HG03097 (cell line): Measurements from ENCODE around the gene ATP2A2.
"Not testable (repeated sequence)": the region's sequence is repeated elsewhere in the genome, so short reads cannot be mapped to it uniquely, and the experiment has no call there.

Source experiments
- ATAC-seq: cut with Tn5 transposase; IDR thresholded peaks from one replicate; pipeline ENCODE4 v1.9.1; 2021; ENCODE audit not compliant: unreplicated experiment, low FRiP score

Gene ATP2A2

GRCh38 chr12:110280779-110281548 is at the start of gene ATP2A2:
ATP2A2 (plus strand) TSS chr12:110281247; CDS start chr12:110281790, 543 bp downstream.
- peak; percentile 67 for ATAC-seq

- ATAC-seq = no peak
These were observed 47.7 kb upstream of the ATP2A2 start for GRCh38 chr12:110233212-110233903.

DNA sequence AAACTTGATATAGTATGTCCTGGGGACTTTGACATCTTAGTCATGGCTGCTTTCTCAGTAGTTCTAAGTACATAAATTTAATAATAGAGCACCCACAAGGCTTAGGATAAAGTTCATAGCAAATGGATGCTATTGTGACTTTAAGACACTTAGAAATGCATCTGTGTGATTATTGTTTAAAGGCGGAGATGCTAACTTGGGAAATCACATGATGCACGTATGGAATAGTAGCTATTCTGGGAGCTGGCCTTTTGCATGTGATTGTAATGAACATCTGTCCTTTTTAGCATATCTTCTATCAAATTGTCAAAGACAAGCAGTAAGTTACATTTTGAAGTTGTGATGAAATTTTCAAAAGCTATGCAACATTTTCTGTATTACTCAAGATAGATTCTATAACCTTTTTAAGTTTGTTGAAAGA is 46.7 kb upstream of the ATP2A2 start:
- ATAC-seq = no peak

DNA sequence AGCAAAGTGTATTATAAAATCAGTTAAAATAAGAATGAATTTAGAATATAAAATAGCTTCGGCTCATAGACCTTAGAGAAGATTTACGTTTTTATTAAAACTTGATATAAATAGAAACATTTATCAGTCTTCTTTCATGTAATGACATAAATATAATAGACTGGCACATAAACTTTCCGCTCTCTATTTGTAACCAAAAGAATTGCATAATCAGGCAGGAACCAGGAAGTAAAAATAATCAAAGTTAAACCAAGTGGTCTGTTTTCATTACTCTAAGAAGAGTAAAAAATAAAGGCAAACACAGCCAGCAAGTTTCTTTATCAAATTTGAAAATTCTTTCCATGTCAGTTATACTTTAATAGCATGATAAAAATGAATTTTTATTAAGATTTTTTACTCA is 46.3 kb upstream of the ATP2A2 start:
- ATAC-seq = no peak

- ATAC-seq = no peak
These were observed 45.7 kb upstream of the ATP2A2 start for GRCh38 chr12:110235383-110235782.

- no peak for ATAC-seq
These were observed 37.8 kb upstream of the ATP2A2 start for GRCh38 chr12:110243227-110243626.

- ATAC-seq = no peak
These were observed 36.7 kb upstream of the ATP2A2 start for GRCh38 chr12:110244372-110244771.

GRCh38 chr12:110244829-110245228 is 36.2 kb upstream of the ATP2A2 start:
- ATAC-seq = no peak

GRCh38 chr12:110245369-110245772 is 35.7 kb upstream of the ATP2A2 start:
- no peak for ATAC-seq

- no peak for ATAC-seq
These were observed 34.3 kb upstream of the ATP2A2 start for GRCh38 chr12:110246636-110247339.

DNA sequence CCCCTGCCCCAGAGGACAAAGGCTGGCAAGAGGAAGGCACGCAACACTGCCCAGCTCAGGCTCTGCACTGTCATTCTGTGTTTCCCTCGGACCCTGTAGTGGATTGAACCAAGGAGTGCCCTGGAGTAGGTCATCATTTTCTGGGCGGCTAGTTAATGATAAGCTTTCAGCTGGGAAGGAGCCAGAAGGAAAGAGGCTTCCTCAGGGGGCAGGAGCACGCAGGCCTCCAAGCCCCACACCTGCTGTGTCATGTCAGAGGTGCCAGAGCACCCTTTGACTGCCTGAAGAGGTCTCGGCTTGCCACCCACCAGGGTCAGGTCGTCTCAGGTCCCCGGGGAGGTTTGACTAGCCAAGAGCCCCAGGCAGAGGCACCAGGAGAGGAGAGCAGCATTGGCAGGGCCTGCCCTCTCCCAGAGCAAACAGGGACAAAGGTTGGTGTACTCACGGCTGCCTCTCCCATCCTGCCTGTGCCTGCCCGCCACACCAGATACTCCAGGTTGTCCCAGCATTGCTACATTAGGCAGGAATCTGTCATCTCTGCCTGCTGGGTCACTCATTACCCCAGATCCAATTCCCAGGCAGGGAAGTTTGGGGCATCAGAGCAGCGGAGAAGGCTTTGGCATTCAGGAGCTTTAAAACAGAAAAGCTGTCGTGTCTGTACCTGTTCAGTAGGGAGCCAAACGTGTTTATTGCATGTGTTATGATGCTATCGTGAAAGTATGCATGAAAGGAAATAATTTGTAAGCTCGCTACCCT is 33.5 kb upstream of the ATP2A2 start:
- no peak for ATAC-seq

- ATAC-seq = no peak
These were observed 33.0 kb upstream of the ATP2A2 start for GRCh38 chr12:110248096-110248447.

- no peak for ATAC-seq
These were observed 31.9 kb upstream of the ATP2A2 start for GRCh38 chr12:110249105-110249504.

DNA sequence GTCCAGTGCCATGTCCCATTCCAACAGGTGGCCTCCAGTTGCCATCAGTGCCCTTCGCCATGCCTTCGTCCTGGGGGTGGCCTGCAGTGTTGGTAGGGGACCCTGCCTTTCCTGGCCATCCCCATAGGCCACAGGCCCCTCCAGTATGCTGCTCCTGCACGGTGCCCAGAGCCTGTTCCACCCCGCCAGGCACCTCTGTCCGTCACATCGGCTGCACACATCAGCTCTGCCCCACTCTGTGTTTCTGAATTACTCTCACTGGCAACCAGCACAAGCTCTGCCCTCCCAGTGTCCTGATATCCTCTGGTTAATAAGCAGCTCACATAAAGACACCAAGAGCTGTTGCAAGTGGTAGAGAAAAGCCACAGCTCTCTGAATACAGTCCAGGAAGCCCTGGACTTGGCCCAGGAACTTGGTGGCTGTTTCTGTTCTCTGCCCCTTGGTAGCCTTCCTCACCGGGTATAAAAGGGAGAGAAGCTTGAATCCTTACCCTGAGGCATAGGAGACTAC is 31.3 kb upstream of the ATP2A2 start:
- no peak for ATAC-seq

DNA sequence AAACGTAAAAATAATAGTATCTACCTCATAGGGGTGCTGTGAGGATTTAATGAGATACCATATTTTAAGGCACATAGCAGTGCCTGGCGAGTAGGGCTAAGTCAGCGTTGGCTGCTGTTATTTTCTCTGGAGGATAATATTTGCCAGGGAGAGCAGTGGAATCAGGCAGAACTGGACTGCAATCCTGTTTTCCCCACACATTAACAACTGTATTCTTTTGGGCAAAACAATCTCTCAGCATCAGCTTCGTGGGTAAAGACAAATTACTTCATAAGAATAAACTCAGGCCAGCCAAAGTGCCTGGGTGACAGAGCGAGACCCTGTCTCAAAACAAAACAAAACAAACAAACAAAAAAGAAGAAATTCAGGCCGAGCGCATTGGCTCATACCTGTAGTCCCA is 29.7 kb upstream of the ATP2A2 start:
- ATAC-seq = no peak

DNA sequence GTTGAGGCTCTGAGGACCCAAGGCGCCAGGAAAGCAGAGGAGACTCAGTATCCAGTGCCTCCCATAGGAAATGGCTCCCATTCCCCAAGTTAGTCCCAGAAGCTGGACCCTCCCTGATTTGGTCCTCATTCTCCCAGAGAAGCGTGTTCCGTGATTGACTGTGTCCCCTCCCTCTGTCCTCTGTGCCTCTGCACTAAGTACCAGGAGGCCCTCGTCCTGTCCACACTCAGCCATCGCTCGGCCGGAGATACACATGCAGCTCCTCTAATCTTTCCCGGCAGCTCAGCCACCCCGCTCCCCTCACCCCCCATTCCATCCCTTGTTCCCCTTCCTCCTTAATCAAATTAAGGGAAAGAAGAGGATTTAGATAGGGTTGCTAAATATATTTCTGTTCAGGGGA is 28.3 kb upstream of the ATP2A2 start:
- no peak for ATAC-seq

DNA sequence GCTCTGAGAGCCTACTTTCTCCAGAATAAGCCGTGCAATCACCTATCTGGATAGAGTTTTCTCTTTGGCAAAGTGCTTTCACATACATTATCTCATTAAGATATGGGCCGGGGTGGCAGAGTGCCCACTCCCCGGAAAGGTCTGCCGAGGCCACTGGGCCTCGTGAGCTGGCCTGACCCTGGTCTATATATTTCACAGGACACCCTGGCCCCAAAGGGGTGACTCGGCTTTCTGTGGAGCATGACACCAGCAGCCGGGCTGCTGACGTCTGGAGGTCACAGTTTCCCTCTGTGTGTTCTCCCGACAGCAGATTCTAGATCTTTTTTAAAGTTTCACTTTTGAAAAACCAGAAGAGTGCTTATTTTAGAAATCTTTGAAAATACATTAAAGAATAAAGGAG is 27.9 kb upstream of the ATP2A2 start:
- ATAC-seq = no peak

- no peak for ATAC-seq
These were observed 26.0 kb upstream of the ATP2A2 start for GRCh38 chr12:110254971-110255540.

DNA sequence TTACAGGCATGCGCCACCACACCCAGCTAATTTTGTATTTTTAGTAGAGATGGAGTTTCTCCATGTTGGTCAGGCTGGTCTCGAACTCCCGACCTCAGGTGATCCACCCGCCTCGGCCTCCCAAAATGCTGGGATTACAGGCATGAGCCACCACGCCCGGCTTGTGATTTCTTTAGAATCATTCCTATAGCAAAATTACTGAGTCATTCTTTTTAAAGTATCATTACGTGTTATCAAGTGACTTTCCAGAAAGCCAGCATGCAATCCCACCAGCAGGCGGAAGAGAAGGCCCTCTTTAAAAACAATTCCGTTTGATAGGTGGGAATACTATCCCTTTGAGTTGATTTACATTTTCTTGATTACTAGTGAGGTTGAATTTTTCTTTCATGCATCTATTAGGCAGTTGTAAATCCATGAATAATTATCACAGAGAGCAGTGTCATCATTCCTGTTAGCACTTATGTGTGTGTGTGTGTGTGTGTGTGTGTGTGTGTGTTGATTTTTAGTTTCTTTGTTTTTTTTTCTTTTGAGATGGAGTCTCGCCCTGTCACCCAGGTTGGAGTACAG is 25.1 kb upstream of the ATP2A2 start:
- ATAC-seq = not testable (repeated sequence)
